Nephron progenitor cell (in vitro differentiated cells): ENCODE results near the gene ATP9A.

Experiments
- DNase-seq: peaks from one replicate; pipeline ENCODE4 v3.0.0; 2021
- H3K27ac Mint-ChIP-seq: 2 replicates; pipeline ENCODE4 v1.8.0; 2021; ENCODE audit warnings: mild to moderate bottlenecking, moderate library complexity, mixed read lengths
- H3K27me3 Mint-ChIP-seq: 2 replicates; pipeline ENCODE4 v1.8.0; 2021; ENCODE audit warnings: mild to moderate bottlenecking, low read depth, mixed read lengths; ENCODE audit not compliant: poor library complexity
- H3K36me3 Mint-ChIP-seq: 2 replicates; pipeline ENCODE4 v1.8.0; 2021; ENCODE audit warnings: low read depth, mixed read lengths
- H3K4me1 Mint-ChIP-seq: 2 replicates; pipeline ENCODE4 v1.8.0; 2021; ENCODE audit warnings: mixed read lengths
- H3K4me3 Mint-ChIP-seq: 2 replicates; pipeline ENCODE4 v1.8.0; 2021; ENCODE audit warnings: mild to moderate bottlenecking, moderate library complexity, mixed read lengths
- H3K9me3 Mint-ChIP-seq: 2 replicates; pipeline ENCODE4 v1.8.0; 2021; ENCODE audit warnings: mild to moderate bottlenecking, moderate library complexity, mixed read lengths
- TF ChIP-seq, protein P1 (sequence below): fragments of 200-600 bp; sonication (generic); IDR thresholded peaks from 2 replicates; pipeline ENCODE4 v1.5.0; 2021; ENCODE audit warnings: antibody characterized with exemption

Gene ATP9A

DNA sequence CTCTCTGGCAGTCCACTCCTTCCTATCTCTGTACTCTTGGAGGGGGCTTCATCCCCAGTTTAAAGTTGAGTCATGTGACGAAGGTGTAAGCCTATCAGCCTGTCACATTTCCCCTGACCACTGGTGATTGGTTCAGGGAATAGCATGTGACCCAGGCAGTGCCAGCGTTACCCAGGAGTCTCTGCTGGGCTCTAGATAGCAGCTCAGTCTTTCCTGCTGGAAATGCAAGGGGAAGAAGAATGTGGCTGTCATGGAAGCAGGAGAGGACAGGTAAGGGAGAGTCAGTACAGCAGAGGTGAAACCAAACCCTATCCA is 190.1 kb downstream of the ATP9A start:
- TF ChIP-seq, protein P1, sequence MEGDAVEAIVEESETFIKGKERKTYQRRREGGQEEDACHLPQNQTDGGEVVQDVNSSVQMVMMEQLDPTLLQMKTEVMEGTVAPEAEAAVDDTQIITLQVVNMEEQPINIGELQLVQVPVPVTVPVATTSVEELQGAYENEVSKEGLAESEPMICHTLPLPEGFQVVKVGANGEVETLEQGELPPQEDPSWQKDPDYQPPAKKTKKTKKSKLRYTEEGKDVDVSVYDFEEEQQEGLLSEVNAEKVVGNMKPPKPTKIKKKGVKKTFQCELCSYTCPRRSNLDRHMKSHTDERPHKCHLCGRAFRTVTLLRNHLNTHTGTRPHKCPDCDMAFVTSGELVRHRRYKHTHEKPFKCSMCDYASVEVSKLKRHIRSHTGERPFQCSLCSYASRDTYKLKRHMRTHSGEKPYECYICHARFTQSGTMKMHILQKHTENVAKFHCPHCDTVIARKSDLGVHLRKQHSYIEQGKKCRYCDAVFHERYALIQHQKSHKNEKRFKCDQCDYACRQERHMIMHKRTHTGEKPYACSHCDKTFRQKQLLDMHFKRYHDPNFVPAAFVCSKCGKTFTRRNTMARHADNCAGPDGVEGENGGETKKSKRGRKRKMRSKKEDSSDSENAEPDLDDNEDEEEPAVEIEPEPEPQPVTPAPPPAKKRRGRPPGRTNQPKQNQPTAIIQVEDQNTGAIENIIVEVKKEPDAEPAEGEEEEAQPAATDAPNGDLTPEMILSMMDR: no peak
- Mint-ChIP-seq H3K27me3 (peaks cover 11% of the 10 kb centered on the region), H3K4me3 (no peak overlapping the region), H3K36me3 (no peaks in the 10 kb centered on the region), H3K27ac (no peak overlapping the region), H3K4me1 (peaks cover 14% of the 10 kb centered on the region), H3K9me3 (peaks cover 7% of the 10 kb centered on the region)
- DNase-seq: no peak

DNA sequence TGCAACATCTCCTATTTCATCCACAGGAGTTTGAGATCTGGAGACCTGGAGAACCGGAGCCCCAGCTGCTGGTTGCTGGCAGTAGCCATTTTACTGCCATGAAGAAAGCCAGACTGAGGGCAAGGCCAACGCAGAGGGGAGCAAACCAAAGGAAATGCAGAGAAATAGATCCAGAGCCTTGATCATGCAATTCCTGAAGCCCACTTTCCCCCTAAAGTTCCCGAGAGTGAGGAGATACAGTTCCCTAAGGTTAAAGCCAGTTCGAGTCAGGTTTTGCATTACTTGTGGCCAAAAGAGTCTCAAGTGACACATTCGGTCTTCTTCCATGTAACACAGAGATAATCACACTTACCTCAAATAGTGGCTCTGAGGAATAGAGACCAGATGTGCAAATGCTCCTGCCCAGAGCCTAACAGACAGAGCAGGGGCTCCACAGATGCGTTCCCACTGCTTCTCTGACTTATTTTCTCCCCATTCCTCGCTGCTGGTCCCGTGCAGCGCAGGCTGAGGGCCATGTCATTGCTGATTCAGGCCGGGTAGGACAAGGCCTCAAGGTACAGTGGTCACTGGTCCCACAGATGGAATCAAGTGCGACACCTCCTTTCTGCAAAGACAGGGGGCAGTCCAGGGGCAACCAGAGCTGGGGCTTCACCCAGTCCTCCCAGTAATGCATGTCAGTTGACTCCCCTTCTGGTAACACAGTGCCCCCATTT is 190.6 kb downstream of the ATP9A start:
- TF ChIP-seq, protein P1: no peak
- no peak overlapping the region for H3K27ac Mint-ChIP-seq
- peaks cover 14% of the 10 kb centered on the region for H3K4me1 Mint-ChIP-seq
- no peak for DNase-seq
- H3K9me3 Mint-ChIP-seq: peaks cover 7% of the 10 kb centered on the region
- H3K36me3 Mint-ChIP-seq: no peaks in the 10 kb centered on the region
- H3K27me3 Mint-ChIP-seq: peaks cover 15% of the 10 kb centered on the region
- no peak overlapping the region for H3K4me3 Mint-ChIP-seq

DNA sequence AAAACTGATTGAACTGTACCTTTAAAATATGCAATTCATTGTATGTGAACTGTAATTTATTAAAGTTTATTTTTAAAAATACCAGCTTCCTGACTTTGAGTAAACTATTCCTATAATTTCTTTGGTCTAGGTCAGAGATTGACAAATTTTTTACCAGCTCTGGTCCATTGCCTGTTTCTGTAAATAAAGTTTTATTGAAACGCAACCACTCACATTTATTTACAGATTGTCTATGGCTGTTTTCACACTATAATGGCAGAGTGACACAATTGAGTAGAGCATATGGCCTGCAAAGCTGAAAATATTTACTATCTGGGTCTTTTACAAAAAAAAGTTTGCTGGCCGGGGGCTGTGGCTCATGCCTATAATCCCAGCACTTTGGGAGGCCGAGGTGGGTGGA is 192.7 kb downstream of the ATP9A start:
- H3K36me3 Mint-ChIP-seq: no peaks in the 10 kb centered on the region
- DNase-seq: no peak
- no peak overlapping the region for H3K27ac Mint-ChIP-seq
- H3K27me3 Mint-ChIP-seq: peaks cover 6% of the 10 kb centered on the region
- TF ChIP-seq, protein P1: no peak
- peaks cover 7% of the 10 kb centered on the region for H3K9me3 Mint-ChIP-seq
- H3K4me3 Mint-ChIP-seq: no peak overlapping the region
- peaks cover 14% of the 10 kb centered on the region for H3K4me1 Mint-ChIP-seq

- TF ChIP-seq, protein P1: no peak
- Mint-ChIP-seq H3K27me3 (peaks cover 8% of the 10 kb centered on the region), H3K4me1 (peaks cover 14% of the 10 kb centered on the region), H3K27ac (no peak overlapping the region), H3K4me3 (no peak overlapping the region), H3K36me3 (no peaks in the 10 kb centered on the region), H3K9me3 (peaks cover 10% of the 10 kb centered on the region)
- DNase-seq: no peak
These were observed 193.7 kb downstream of the ATP9A start for GRCh38 chr20:51574248-51575033.

- H3K4me1 Mint-ChIP-seq: peaks cover 11% of the 10 kb centered on the region
- H3K27me3 Mint-ChIP-seq: peaks cover 14% of the 10 kb centered on the region
- no peaks in the 10 kb centered on the region for H3K36me3 Mint-ChIP-seq
- DNase-seq: no peak
- H3K27ac Mint-ChIP-seq: no peak overlapping the region
- TF ChIP-seq, protein P1: no peak
- H3K4me3 Mint-ChIP-seq: no peak overlapping the region
- H3K9me3 Mint-ChIP-seq: peaks cover 15% of the 10 kb centered on the region
These were observed 194.5 kb downstream of the ATP9A start for GRCh38 chr20:51573576-51574243.
